Breast epithelium (tissue), 3 donors: ENCODE data around the gene EVC.

Experiments used
- CTCF ChIP-seq, 3 donors: fragments of 450-650 bp; IDR thresholded peaks; one replicate each; pipeline ENCODE4 v1.5.1; 2016 to 2017; ENCODE audit warnings: antibody characterized with exemption in 3 of 3, mild to moderate bottlenecking in 3 of 3, moderate library complexity in 3 of 3
- POLR2A ChIP-seq: fragments of 450-650 bp; IDR thresholded peaks from one replicate; pipeline ENCODE4 v1.6.1; 2016; ENCODE audit warnings: antibody characterized with exemption, mild to moderate bottlenecking, moderate library complexity
- POLR2AphosphoS5 ChIP-seq, 3 donors: sonication (generic); formaldehyde crosslinking; IDR thresholded peaks; one replicate each; pipeline ENCODE4 v1.6.1; 2017; ENCODE audit warnings: antibody characterized with exemption in 3 of 3

DNA sequence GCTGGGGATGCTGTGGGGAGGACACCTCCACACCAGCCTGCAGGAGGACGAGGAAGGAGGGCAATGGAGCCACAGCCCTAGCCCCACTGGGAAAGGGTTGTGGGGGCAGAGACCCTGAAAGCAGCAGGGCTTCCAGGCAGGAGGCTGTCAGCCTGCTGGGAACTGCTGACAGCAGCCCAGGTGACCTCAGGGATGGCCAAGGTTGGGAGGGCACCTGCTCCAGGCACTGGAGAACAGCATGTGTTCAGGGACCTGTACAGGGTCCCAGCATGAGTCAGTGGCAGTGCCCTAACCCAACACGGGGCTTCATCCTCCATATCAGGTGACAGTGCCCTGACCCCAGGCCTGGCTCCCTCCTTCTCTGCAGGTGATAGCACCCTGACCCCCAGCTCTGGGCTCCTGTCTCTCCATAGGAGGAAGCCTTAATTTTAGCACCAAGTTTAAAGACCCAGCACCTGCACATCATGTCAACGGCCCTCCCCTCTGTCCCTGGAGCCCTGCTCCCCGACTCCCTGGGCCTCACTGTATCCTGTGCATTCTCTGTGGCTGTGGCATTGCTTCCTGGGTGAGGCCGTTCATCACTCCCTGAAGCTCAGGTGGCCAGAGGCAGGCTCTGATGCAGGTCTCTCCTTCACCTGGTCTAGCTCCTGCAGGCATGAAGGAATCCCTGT lies 115.6 kb downstream of the EVC start:
- TF ChIP-seq POLR2A (no peak), CTCF (IDR thresholded peaks at IDR 0.05) (no peak), POLR2AphosphoS5 (IDR thresholded peaks at IDR 0.05) (no peak)
